ENCODE data around the gene HS6ST1. TPM values are rescaled to one million over a fixed set of nuclear protein-coding genes. Genes with fewer than 3 reads are reported as not detected.

The HS6ST1 gene
- total RNA-seq, 2 donors from 2014 or later: 21.8 to 32.4 TPM

- Histone ChIP-seq H3K9me3 (no peaks in the 10 kb centered on the region), H3K4me1 (ENCODE audit: control insufficient read depth in 1 of 2, low read depth in 2 of 2) (peaks cover 13 to 22% of the 10 kb centered on the region in 2 donors), H3K27me3 (replicated peaks; ENCODE audit: insufficient read depth) (no peaks in the 10 kb centered on the region), H3K27ac (no peak overlapping the region), H3K4me3 (no peak overlapping the region), H3K36me3 (no peaks in the 10 kb centered on the region)
- ATAC-seq (ENCODE audit: insufficient number of reproducible peaks, low FRiP score, low read depth) (no peak), DNase-seq (ENCODE audit: low spot score) (no peak)
- no peak for TF ChIP-seq CTCF (IDR thresholded peaks at IDR 0.05)
These were observed 28.5 kb upstream of the HS6ST1 start for GRCh38 chr2:128347171-128347558.

GRCh38 chr2:128346291-128347170, 27.9 kb upstream of the HS6ST1 start:
- no peaks in the 10 kb centered on the region for H3K9me3 ChIP-seq
- H3K27me3 ChIP-seq (replicated peaks; ENCODE audit: insufficient read depth): no peaks in the 10 kb centered on the region
- ATAC-seq (ENCODE audit: insufficient number of reproducible peaks, low FRiP score, low read depth) (no peak), DNase-seq (ENCODE audit: low spot score) (no peak)
- no peaks in the 10 kb centered on the region for H3K36me3 ChIP-seq
- H3K4me3 ChIP-seq: no peak overlapping the region
- H3K27ac ChIP-seq: no peak overlapping the region
- TF ChIP-seq CTCF (IDR thresholded peaks at IDR 0.05): no peak
- H3K4me1 ChIP-seq (ENCODE audit: control insufficient read depth in 1 of 2, low read depth in 2 of 2): peaks cover 13 to 22% of the 10 kb centered on the region in 2 donors

- Histone ChIP-seq H3K9me3 (no peaks in the 10 kb centered on the region), H3K27me3 (replicated peaks; ENCODE audit: insufficient read depth) (no peaks in the 10 kb centered on the region), H3K4me1 (ENCODE audit: control insufficient read depth in 1 of 2, low read depth in 2 of 2) (peaks cover 13 to 22% of the 10 kb centered on the region in 2 donors), H3K4me3 (no peak overlapping the region), H3K36me3 (no peaks in the 10 kb centered on the region), H3K27ac (no peak overlapping the region)
- no peak for DNase-seq (ENCODE audit: low spot score)
- TF ChIP-seq CTCF (IDR thresholded peaks at IDR 0.05): no peak
- ATAC-seq (ENCODE audit: insufficient number of reproducible peaks, low FRiP score, low read depth): no peak
These were observed 26.9 kb upstream of the HS6ST1 start for GRCh38 chr2:128345436-128346165.

- no peak overlapping the region for H3K27ac ChIP-seq
- H3K4me3 ChIP-seq: no peak overlapping the region
- no peaks in the 10 kb centered on the region for H3K9me3 ChIP-seq
- peaks cover 13 to 20% of the 10 kb centered on the region in 2 donors for H3K4me1 ChIP-seq (ENCODE audit: control insufficient read depth in 1 of 2, low read depth in 2 of 2)
- DNase-seq (ENCODE audit: low spot score) (no peak), ATAC-seq (ENCODE audit: insufficient number of reproducible peaks, low FRiP score, low read depth) (no peak)
- TF ChIP-seq CTCF (IDR thresholded peaks at IDR 0.05): no peak
- H3K36me3 ChIP-seq: no peaks in the 10 kb centered on the region
- H3K27me3 ChIP-seq (replicated peaks; ENCODE audit: insufficient read depth): no peaks in the 10 kb centered on the region
These were observed 25.4 kb upstream of the HS6ST1 start for GRCh38 chr2:128344101-128344500.

GRCh38 chr2:128343459-128343858, 24.8 kb upstream of the HS6ST1 start:
- no peak for TF ChIP-seq CTCF (IDR thresholded peaks at IDR 0.05)
- H3K36me3 ChIP-seq: no peaks in the 10 kb centered on the region
- ATAC-seq (ENCODE audit: insufficient number of reproducible peaks, low FRiP score, low read depth) (no peak), DNase-seq (ENCODE audit: low spot score) (no peak)
- H3K27me3 ChIP-seq (replicated peaks; ENCODE audit: insufficient read depth): no peaks in the 10 kb centered on the region
- H3K27ac ChIP-seq: no peak overlapping the region
- H3K9me3 ChIP-seq: no peaks in the 10 kb centered on the region
- H3K4me1 ChIP-seq (ENCODE audit: control insufficient read depth in 1 of 2, low read depth in 2 of 2): peaks cover 8 to 14% of the 10 kb centered on the region in 2 donors
- H3K4me3 ChIP-seq: no peak overlapping the region
